ENCODE data around the gene C17orf75. TPM values are rescaled to one million over a fixed set of nuclear protein-coding genes. Genes with fewer than 3 reads are reported as not detected.
"Not testable (repeated sequence)": the region's sequence is repeated elsewhere in the genome, so short reads cannot be mapped to it uniquely, and the experiment has no call there.

C17orf75 gene
- total RNA-seq, 8 experiments from 2014 or later = 12.3 to 41.5 (median 35.2) TPM

GRCh38 chr17:32356378-32356743, 14.4 kb upstream of the C17orf75 start:
- Histone ChIP-seq H3K4me3 (no peak overlapping the region), H3K4me1 (replicated peaks in 1 of 2) (peaks cover 18 to 21% of the 10 kb centered on the region in 2 donors), H3K27ac (no peak overlapping the region)
- in situ Hi-C loops (cut with MboI; ENCODE audit: low pct_unique_long_range_greater_than_20kb in 2 of 9, low sequenced_read_pairs in 9 of 9, unreplicated experiment in 9 of 9) = no loop called here
- no peak for ATAC-seq (replicated peaks in 6 of 8)
- WGBS, 10 experiments = 70 to 100% (median 96%) methylated on average over 1 to 3 of the region's 3 CpGs; no CpG with 5 or more reads in 1 of the 10 experiments

- in situ Hi-C loops (cut with MboI; ENCODE audit: low pct_unique_long_range_greater_than_20kb in 2 of 9, low sequenced_read_pairs in 9 of 9, unreplicated experiment in 9 of 9) = no loop called here
- Histone ChIP-seq H3K4me1 (replicated peaks in 1 of 2) (peaks cover 18 to 21% of the 10 kb centered on the region in 2 donors), H3K27ac (no peak overlapping the region), H3K4me3 (no peak overlapping the region)
- 60 to 95% (median 83%) methylated on average over 2 to 6 of the region's 6 CpGs; no CpG with 5 or more reads in 1 of the 10 experiments for WGBS, 10 experiments
- ATAC-seq (replicated peaks in 6 of 8) = no peak
Observed at GRCh38 chr17:32355649-32356377, 13.8 kb upstream of the C17orf75 start.

GRCh38 chr17:32352734-32353133, 10.8 kb upstream of the C17orf75 start:
- WGBS, 10 experiments = 67 to 100% (median 95%) methylated on average over 1 to 8 of the region's 9 CpGs; no CpG with 5 or more reads in 5 of the 10 experiments
- peak overlapping the region in 4 of 5 donors; percentile 68 to 91 (median 74) for H3K4me3 ChIP-seq
- in situ Hi-C loops (cut with MboI; ENCODE audit: low pct_unique_long_range_greater_than_20kb in 2 of 9, low sequenced_read_pairs in 9 of 9, unreplicated experiment in 9 of 9); H3K27ac ChIP-seq; ATAC-seq (replicated peaks in 6 of 8): not testable (repeated sequence)
- peaks cover 22 to 27% of the 10 kb centered on the region in 2 donors for H3K4me1 ChIP-seq (replicated peaks in 1 of 2)

GRCh38 chr17:32350666-32351418, 8.9 kb upstream of the C17orf75 start:
- peaks cover 22 to 27% of the 10 kb centered on the region in 2 donors for H3K4me1 ChIP-seq (replicated peaks in 1 of 2)
- H3K4me3 ChIP-seq = peak overlapping the region; percentile 68 to 91 (median 74)
- in situ Hi-C loops (cut with MboI; ENCODE audit: low pct_unique_long_range_greater_than_20kb in 2 of 9, low sequenced_read_pairs in 9 of 9, unreplicated experiment in 9 of 9) = no loop called here
- 0 to 3% (median 0%) methylated on average over 6 to 20 of the region's 20 CpGs for WGBS, 10 experiments
- peak overlapping the region; percentile 98 to 99 for H3K27ac ChIP-seq
- peak in 6 of 8 experiments; percentile 9 to 44 (median 22) for ATAC-seq (replicated peaks in 6 of 8)

- Histone ChIP-seq H3K27ac (peak within 1 kb of the TSS; percentile 98 to 99), H3K4me3 (peak within 1 kb of the TSS; percentile 68 to 91 (median 74)), H3K4me1 (replicated peaks in 1 of 2) (peaks cover 18 to 22% of the 10 kb centered on the region in 2 donors)
- ATAC-seq (replicated peaks in 6 of 8) = peak; percentile 88 to 97 (median 96)
- in situ Hi-C loops (cut with MboI; ENCODE audit: low pct_unique_long_range_greater_than_20kb in 2 of 9, low sequenced_read_pairs in 9 of 9, unreplicated experiment in 9 of 9) = loop anchor here in 1 of 9 experiments (25.0 kb wide), 1 partner anchor 113 kb away; no protein-coding TSS in a partner anchor
- WGBS, 10 experiments = 0 to 2% (median 0%) methylated on average over 6 to 36 of the region's 47 CpGs
Observed at GRCh38 chr17:32349854-32350665, 8.1 kb upstream of the C17orf75 start, which contains the start of gene ZNF207. ZNF207 (plus strand) TSS chr17:32350157; CDS start chr17:32350286, 129 bp downstream.

- peak in 7 of 8 experiments; percentile 11 to 38 (median 26) for ATAC-seq (replicated peaks in 6 of 8)
- Histone ChIP-seq H3K4me3 (peak overlapping the region; percentile 68 to 91 (median 74)), H3K27ac (peak overlapping the region; percentile 98 to 99), H3K4me1 (replicated peaks in 1 of 2) (peaks cover 18 to 21% of the 10 kb centered on the region in 2 donors)
- 0 to 53% (median 27%) methylated on average over 1 to 10 of the region's 15 CpGs; no CpG with 5 or more reads in 1 of the 10 experiments for WGBS, 10 experiments
- in situ Hi-C loops (cut with MboI; ENCODE audit: low pct_unique_long_range_greater_than_20kb in 2 of 9, low sequenced_read_pairs in 9 of 9, unreplicated experiment in 9 of 9) = loop anchor here in 1 of 9 experiments (25.0 kb wide), 1 partner anchor 112 kb away; no protein-coding TSS in a partner anchor
Observed at GRCh38 chr17:32349503-32349853, 7.5 kb upstream of the C17orf75 start.

GRCh38 chr17:32348483-32348800, 6.5 kb upstream of the C17orf75 start:
- in situ Hi-C loops (cut with MboI; ENCODE audit: low pct_unique_long_range_greater_than_20kb in 2 of 9, low sequenced_read_pairs in 9 of 9, unreplicated experiment in 9 of 9) = loop anchor here in 1 of 9 experiments (25.0 kb wide), 1 partner anchor 111 kb away; no protein-coding TSS in a partner anchor
- no peak overlapping the region for H3K4me3 ChIP-seq
- WGBS, 10 experiments = 83 to 100% (median 100%) methylated on average over 1 to 2 of the region's 2 CpGs; no CpG with 5 or more reads in 3 of the 10 experiments
- no peak overlapping the region for H3K27ac ChIP-seq
- peaks cover 16 to 17% of the 10 kb centered on the region in 2 donors for H3K4me1 ChIP-seq (replicated peaks in 1 of 2)
- ATAC-seq (replicated peaks in 6 of 8) = no peak

- Histone ChIP-seq H3K27ac (no peak overlapping the region), H3K4me1 (replicated peaks in 1 of 2) (peaks cover 13 to 17% of the 10 kb centered on the region in 2 donors), H3K4me3 (no peak overlapping the region)
- ATAC-seq (replicated peaks in 6 of 8) = no peak
- WGBS, 10 experiments = 78 to 100% (median 99%) methylated on average over 1 to 11 of the region's 11 CpGs; no CpG with 5 or more reads in 2 of the 10 experiments
- in situ Hi-C loops (cut with MboI; ENCODE audit: low pct_unique_long_range_greater_than_20kb in 2 of 9, low sequenced_read_pairs in 9 of 9, unreplicated experiment in 9 of 9) = loop anchor here in 1 of 9 experiments (25.0 kb wide), 1 partner anchor 109 kb away; no protein-coding TSS in a partner anchor
Observed at GRCh38 chr17:32345951-32346600, 4.1 kb upstream of the C17orf75 start.

- H3K4me1 ChIP-seq (replicated peaks in 1 of 2) = peaks cover 7 to 13% of the 10 kb centered on the region in 2 donors
- no peak for ATAC-seq (replicated peaks in 6 of 8)
- peak overlapping the region in 1 of 2 donors; percentile 71 for H3K27ac ChIP-seq
- in situ Hi-C loops (cut with MboI; ENCODE audit: low pct_unique_long_range_greater_than_20kb in 2 of 9, low sequenced_read_pairs in 9 of 9, unreplicated experiment in 9 of 9) = loop anchor here in 1 of 9 experiments (25.0 kb wide), 1 partner anchor 105 kb away; no protein-coding TSS in a partner anchor
- peak overlapping the region; percentile 49 to 85 (median 57) for H3K4me3 ChIP-seq
- 53 to 90% (median 79%) methylated on average over 2 to 14 of the region's 14 CpGs for WGBS, 10 experiments
Observed at GRCh38 chr17:32342603-32343325, 791 bp upstream of the C17orf75 start.

GRCh38 chr17:32341141-32341856, 674 bp downstream of the C17orf75 start:
- H3K4me3 ChIP-seq = peak overlapping the region; percentile 49 to 85 (median 57)
- 0 to 27% (median 12%) methylated on average over 1 to 5 of the region's 13 CpGs; no CpG with 5 or more reads in 4 of the 10 experiments for WGBS, 10 experiments
- peak in 1 of 8 experiments; percentile 10 for ATAC-seq (replicated peaks in 6 of 8)
- in situ Hi-C loops (cut with MboI; ENCODE audit: low pct_unique_long_range_greater_than_20kb in 2 of 9, low sequenced_read_pairs in 9 of 9, unreplicated experiment in 9 of 9) = loop anchor here in 1 of 9 experiments (25.0 kb wide), 1 partner anchor 104 kb away; no protein-coding TSS in a partner anchor
- H3K27ac ChIP-seq = peak overlapping the region; percentile 71 to 86
- peaks cover 7 to 13% of the 10 kb centered on the region in 2 donors for H3K4me1 ChIP-seq (replicated peaks in 1 of 2)

GRCh38 chr17:32335687-32336086, 6.3 kb downstream of the C17orf75 start:
- ATAC-seq (replicated peaks in 6 of 8) = peak in 6 of 8 experiments; percentile 44 to 100 (median 82)
- no peaks in the 10 kb centered on the region for H3K4me1 ChIP-seq (replicated peaks in 1 of 2)
- no peak overlapping the region for H3K27ac ChIP-seq
- in situ Hi-C loops (cut with MboI; ENCODE audit: low pct_unique_long_range_greater_than_20kb in 2 of 9, low sequenced_read_pairs in 9 of 9, unreplicated experiment in 9 of 9) = loop anchor here in 1 of 9 experiments (25.0 kb wide), 1 partner anchor 98 kb away; no protein-coding TSS in a partner anchor
- WGBS, 10 experiments = 20 to 100% (median 82%) methylated on average over 1 to 3 of the region's 4 CpGs; no CpG with 5 or more reads in 4 of the 10 experiments
- H3K4me3 ChIP-seq = no peak overlapping the region

Data from motor neuron (in vitro differentiated cells).